ENCODE results near the gene CBR1.

The CBR1 gene

GRCh38 chr21:36079010-36079649 lies 9.3 kb downstream of the CBR1 start:
- TF ChIP-seq CTCF (conservative IDR thresholded peaks at IDR 0.05; ENCODE audit: low read depth, low read length), result no peak
- DNase-seq (ENCODE audit: low read depth), result peak; percentile 32
- H3K4me3 ChIP-seq (ENCODE audit: low read depth, low read length), result no peak overlapping the region

GRCh38 chr21:36079671-36080070 lies 9.8 kb downstream of the CBR1 start:
- no peak overlapping the region for H3K4me3 ChIP-seq (ENCODE audit: low read depth, low read length)

DNA sequence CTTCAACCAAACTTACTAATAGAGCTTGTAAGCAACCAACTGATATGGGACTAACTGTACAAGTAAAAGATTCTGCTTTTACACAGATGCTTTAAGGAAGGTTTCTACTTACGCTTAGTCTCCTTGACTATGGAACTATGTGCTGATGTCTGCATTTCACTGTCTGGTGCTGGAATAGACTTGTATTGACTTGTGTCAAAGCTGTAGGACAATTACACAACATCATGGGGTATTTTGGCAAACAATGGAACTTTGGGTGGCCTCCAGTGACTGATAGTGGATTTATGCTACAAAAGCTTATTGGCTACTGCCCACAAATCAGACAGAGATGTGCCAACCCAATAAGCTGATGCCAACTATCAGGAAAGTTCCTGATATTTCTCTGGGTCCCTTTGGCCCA lies 10.6 kb downstream of the CBR1 start:
- no peak for TF ChIP-seq CTCF (conservative IDR thresholded peaks at IDR 0.05; ENCODE audit: low read depth, low read length)
- H3K4me3 ChIP-seq (ENCODE audit: low read depth, low read length), result no peak overlapping the region
- DNase-seq (ENCODE audit: low read depth), result no peak

More at GRCh38 chr21:36079671-36080070, 9.8 kb downstream of the CBR1 start:
- TF ChIP-seq CTCF (conservative IDR thresholded peaks at IDR 0.05; ENCODE audit: low read depth, low read length), result no peak
- DNase-seq (ENCODE audit: low read depth), result no peak

GRCh38 chr21:36082237-36082664 lies 12.4 kb downstream of the CBR1 start:
- no peak for TF ChIP-seq CTCF (conservative IDR thresholded peaks at IDR 0.05; ENCODE audit: low read depth, low read length)
- no peak for DNase-seq (ENCODE audit: low read depth)

DNA sequence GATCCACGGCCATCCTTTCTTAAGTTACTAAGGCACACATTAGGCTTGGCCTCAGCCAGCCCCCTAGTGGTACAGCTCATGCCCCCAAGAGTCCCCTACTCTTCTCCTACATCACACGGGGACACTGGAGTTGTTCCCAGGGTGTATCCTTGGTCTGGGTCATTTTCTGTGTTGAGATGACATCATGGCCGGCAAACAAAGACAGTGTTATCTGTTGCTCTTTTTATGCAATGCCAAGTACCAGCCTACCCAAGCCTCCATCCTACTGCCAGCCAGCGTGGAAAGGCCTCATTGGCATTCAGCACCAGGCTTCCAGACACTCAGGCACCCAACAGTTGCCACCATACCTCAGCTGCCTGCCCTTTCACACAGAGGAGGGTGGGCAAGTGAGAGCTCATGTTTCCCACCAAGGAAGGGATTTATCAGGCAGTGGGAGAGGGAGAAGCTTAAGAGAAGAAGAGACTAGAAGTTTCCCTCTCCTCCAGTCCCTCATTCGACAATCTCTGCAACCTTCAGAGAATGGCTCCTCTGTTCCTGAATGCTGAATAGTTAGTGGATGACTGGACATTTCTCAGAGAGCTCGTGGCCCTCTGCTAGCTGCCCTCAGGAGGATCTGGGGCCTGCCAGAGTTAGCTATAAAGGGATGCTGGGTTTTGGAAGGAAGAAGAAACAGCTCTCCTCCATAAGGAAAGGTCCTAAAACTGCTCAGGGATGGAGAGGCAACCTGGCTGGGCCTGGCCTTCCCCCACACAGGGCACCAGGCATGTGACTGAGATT lies 17.7 kb downstream of the CBR1 start:
- DNase-seq (ENCODE audit: low read depth), result no peak
- no peak overlapping the region for H3K4me3 ChIP-seq (ENCODE audit: low read depth, low read length)
- TF ChIP-seq CTCF (conservative IDR thresholded peaks at IDR 0.05; ENCODE audit: low read depth, low read length), result peak; percentile 8

More at GRCh38 chr21:36082237-36082664, 12.4 kb downstream of the CBR1 start:
- no peak overlapping the region for H3K4me3 ChIP-seq (ENCODE audit: low read depth, low read length)

- DNase-seq (ENCODE audit: low read depth), result no peak
- H3K4me3 ChIP-seq (ENCODE audit: low read depth, low read length), result no peak overlapping the region
- no peak for TF ChIP-seq CTCF (conservative IDR thresholded peaks at IDR 0.05; ENCODE audit: low read depth, low read length)
Observed at GRCh38 chr21:36089946-36090345, 20.1 kb downstream of the CBR1 start.
